ENCODE results near the gene PKP3.
"Not testable (repeated sequence)": the region's sequence is repeated elsewhere in the genome, so short reads cannot be mapped to it uniquely, and the experiment has no call there.

Gene PKP3

DNA sequence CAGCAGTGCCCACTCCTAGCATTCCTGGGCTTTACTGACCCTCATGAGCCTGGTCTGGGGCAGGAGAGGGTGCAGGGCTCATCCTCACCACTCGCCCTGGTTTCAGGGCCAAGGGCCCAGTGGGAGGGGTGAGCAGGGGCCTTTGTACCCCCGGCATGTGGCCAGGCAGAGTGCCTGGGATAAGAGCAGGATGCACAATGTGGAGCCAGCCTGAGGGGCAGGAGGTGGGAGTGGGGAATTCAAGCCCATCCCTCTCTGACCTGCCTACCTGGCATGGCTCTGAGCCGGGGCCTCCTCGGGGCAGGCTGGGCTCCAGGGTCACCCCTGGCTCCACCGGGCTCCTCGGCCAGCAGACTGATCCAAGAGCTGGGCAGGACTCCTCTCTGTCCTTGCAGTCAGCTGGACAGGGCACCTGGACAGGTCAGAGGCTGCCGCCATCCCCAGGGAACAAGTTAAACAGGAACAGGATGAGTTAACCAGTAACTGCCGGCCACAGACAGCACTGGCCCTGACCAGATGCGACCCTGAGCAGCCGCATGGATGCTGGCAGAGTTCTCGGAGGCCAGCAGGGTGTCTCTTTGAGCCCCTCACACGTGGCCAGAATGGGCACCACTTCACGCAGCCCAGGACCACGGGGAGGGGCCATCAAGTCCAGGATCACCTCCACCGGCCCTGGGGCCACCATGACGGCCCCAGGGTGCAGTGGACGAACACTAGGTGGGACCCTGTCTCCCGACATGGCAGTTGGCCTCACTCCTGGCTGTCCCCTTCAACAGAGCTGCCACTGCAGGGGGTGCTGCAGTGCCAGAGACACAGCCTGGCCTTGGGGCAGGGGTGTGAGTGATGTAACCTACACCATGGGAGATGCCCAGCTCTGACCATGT lies 15.8 kb downstream of the PKP3 start:
- no peak for DNase-seq (ENCODE audit: low spot score)

DNA sequence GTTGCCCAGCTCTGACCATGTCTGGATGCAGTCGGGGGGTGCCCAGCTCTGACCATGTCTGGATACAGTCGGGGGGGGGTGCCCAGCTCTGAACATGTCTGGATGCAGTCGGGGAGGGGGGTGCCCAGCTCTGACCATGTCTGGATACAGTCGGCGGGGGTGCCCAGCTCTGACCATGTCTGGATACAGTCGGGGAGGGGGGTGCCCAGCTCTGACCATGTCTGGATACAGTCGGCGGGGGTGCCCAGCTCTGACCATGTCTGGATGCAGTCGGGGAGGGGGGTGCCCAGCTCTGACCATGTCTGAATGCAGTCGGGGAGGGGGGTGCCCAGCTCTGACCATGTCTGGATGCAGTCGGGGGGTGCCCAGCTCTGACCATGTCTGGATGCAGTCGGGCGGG lies 16.7 kb downstream of the PKP3 start:
- not testable (repeated sequence) for DNase-seq (ENCODE audit: low spot score)

DNA sequence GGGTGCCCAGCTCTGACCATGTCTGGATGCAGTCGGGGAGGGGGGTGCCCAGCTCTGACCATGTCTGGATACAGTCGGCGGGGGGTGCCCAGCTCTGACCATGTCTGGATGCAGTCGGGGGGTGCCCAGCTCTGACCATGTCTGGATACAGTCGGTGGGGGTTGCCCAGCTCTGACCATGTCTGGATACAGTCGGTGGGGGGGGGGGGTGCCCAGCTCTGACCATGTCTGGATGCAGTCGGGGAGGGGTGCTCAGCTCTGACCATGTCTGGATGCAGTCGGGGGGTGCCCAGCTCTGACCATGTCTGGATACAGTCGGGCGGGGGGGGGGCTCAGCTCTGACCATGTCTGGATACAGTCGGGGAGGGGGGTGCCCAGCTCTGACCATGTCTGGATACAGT lies 17.5 kb downstream of the PKP3 start:
- DNase-seq (ENCODE audit: low spot score): not testable (repeated sequence)

DNA sequence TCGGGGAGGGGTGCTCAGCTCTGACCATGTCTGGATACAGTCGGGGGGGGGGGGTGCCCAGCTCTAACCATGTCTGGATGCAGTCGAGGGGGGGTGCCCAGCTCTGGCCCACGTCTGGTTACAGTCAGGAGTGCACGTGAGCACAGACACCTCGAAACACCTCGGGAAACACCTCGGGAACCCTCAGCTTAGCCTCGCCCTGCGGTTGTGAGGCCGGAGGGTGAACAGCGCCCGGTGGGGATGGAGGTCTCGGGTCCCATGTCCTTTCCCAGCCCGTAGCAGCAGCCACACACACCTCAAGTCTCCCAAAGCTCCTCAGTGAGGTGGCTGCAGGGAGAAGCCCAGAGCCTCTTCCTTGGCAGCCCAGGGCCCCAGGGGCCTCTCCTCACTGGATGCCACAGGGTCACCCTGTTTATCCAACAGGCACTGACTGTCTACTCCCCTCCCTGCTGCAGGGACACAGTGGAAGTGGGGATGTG lies 18.7 kb downstream of the PKP3 start:
- no peak for DNase-seq (ENCODE audit: low spot score)

DNA sequence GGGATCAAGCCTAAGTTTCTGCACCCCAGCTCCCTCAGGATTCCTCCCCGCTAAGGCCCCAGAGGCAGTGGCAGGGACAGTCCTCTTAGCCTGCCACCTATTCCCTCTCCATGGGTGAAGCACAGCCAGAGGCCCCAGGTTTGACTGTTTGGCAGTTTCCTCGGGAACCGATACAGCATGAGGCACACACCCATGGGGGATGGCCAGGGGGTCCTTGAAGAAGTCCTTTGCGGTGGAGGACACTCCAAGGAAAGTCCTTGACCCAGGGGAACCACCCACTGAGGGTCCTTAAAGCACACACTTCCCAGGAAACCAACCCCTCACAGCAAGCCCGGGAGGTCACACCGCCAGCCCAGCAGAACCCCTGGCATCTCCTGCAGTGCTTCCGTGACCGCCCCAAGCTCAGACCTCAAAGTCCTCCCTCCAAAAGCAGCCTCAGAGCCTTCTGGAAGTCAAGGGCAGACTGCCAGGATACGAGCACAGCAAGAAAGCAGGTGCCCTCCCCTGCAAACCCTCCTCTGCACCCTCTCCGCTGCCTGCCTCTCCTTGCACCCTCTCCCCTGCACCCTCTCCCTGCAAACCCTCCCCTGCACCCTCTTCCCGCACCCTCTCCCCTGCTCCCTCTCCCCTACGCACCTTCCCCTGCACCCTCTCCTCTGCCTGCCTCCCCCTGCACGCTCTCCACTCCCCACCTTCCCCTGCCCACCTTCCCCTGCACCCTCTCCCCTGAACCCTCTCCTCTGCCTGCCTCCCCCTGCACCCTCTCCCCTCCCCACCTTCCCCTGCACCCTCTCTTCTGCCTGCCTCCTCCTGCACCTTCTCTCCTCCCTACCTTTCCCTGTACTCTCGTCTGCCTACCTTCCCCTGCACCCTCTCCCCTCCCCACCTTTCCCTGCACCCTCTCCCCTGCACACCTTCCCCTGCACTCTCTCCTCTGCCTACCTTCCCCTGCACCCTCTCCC lies 19.4 kb downstream of the PKP3 start:
- no peak for DNase-seq (ENCODE audit: low spot score)

DNA sequence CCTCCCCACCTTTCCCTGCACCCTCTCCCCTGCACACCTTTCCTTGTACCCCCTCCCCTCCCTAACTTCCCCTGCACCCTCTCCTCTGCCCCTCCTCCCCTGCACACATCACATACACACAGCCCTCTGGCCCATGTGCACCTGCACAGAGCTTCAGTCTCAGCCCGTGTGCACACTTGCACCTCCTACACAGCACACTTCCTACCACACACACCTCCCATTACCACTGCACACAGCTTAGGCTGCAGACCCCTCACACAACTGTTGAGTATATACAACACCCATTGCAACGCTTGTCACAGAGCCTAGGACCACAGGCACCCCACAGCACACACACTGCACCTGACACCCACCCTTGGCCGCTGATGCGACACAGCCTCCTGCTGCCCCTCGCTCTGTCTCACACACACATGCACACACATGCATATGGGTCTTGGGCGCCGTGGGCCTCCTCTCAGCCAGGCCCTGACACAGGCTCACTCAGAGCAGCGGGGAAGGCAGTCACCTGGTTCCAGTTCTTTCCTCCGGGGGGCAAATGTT lies 20.4 kb downstream of the PKP3 start:
- DNase-seq (ENCODE audit: low spot score): no peak

DNA sequence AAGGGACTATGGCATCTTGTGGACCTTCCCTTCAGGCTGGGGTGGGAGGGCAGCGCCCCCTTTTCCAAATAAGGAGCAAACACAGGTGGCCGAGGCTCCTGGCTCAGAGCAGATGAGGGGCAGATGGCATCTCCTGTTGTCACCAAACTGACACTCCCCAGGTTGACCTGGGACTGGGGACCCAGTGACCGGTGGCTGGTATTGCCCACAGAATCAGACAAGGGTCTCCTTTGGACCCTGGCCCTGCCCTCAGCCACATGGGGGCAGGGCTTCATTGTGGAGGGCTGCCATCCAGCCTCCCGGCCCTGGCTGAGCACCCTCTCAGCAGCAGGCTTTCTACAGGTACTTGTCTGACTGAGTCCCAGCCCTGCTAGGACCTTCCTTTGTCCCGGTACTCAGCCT lies 21.6 kb downstream of the PKP3 start:
- no peak for DNase-seq (ENCODE audit: low spot score)

DNA sequence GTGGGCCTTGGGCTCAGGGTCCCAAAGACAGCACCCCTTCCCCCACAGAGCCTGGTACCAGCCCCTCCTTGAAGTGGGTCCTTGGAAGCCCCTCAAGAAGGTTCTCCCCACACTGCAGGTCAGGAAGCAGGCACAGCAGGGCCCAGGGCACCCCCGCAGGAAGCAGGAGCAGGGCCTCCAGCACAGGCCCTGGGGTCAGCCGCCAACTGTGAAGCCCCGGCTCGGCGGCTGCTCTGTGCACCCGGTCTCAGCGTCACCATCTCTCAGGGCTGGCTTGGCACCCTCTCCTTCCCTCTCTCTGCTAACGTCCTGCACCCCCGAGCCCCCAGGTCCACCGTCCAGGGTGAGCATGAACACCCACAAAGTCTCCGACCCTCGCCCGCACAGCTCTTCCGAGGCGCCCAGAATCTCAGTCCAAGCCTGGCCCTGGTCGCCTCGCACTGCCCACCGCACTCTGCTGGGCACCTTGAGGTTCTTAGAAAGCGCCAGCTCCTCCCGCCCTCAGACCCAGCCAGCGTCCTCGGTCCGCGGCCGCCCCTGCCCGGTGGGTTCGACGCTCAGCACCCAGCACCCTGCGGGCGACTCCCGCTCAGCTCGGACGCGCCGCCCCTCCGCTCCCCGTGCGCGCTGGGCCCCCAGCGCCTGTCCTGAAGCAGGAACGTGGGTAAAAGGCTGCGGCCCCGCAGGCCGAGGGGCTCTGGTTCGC lies 22.2 kb downstream of the PKP3 start:
- no peak for DNase-seq (ENCODE audit: low spot score)

DNA sequence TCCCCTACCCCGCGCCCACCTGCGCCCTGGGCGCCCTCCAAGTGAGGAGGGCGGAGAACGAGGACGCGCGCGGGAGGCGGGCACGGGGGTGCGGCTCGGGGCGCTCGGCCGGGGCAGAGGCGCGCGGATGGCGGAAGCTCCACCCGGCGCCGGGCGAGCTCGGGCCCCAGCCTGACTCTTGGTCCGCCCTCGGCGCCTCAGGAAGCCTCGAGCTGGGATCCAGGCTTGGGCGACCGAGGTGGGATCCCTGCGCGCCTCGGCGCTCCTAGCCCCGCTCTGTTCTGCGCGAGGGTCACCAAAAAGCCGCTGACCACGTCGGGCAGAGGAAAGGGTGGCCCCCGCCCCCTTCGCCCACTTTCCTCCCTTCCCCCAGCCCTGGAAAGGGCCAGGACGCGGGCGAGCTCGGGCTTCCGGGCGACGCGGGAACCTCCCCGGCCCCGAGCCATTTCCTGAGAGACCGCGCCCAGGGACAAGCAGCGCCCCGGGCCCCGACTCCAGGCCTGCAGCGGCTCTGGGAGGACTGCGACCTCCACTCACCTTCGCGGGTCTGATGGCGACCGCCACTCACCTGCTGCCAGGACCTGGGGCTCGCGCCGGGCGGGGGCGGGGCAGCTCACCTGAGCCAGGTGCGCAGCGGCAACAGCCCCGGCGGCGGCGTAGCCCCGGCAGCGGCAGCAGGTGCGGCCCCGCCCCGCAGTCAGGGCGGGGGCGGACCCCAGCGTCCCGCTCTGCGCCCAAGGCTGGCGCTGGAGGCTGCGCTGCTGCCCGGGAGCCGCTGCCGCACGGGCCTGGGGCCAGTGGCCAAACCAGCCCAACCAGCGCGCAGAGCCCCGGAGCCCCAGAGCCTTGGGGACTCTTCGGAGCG lies 23.0 kb downstream of the PKP3 start:
- DNase-seq (ENCODE audit: low spot score): no peak

DNA sequence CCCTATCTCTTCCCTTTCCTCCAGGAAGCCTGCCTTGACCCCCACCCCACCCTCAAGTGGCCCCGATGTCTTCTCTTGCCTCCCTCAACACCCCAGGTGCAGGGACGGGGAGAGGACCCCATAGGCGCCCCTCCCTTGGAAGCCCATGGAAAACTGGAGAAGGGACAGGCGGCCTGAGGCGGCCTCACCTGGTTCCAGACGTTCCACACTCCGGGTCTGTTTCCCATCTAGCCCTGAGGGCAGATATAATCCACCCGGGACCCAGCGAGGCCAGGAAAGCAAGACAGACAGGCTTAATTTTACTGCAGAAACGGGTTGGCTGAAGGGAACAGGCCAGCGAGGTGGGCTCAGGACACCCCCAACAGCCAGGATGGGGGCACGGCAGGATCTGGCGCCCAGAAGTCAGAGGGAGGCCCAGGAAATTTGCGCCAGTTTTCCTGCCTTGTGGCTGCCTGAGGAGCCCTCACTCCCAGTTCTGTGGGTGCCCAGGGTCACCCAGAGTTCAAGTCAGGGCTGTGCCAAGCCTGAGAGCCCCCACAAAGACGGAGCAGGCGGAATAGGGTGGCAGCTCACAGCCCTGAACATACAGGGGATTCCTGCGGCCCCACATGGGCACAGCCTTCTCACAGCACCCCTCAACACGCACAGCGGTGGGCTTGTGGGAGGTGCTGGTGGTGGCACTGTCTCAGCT lies 23.8 kb downstream of the PKP3 start:
- no peak for DNase-seq (ENCODE audit: low spot score)

DNA sequence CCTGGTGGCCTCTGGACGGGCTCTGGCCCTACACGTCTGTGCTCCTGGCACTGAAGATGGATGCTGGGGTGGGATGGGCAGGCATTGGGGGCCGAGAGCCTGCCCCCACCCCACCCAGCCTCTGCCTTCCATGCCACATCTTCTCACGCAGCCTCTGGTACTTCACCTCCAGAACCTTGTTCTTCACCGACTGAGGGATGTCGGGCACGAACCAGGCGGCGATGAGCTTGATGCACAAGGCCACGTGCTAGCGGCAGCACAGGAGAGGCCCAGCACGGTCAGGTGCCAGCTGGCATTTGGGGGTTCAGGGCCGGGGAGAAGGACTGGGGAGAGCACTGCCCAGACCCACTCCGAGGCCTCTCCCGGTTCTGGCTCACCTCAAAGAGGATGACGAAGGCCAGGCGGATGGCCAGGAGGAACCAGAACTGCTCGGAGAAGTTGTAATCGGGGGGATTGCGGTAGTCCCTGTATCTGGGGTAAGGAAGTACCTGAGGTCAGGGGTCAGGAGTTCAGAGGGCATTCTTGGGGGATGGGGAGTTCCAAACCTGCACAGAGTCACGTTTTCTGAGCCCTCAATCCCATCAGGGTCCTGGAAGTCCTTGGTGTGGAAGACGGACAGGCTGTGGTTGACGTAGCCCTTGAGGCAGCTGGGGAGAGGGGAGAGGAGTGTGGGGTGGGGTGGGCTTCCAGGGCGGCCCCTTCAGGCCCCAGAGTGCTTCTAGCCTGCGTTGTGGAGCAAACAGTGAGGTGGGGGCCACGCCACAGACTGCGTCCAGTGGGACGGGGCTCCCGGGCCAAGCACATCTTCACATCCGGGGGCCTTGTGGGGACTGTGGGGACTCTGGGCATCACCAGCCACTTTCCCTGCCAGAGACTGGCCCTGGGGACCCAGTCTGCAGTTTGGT lies 24.6 kb downstream of the PKP3 start:
- DNase-seq (ENCODE audit: low spot score): no peak

DNA sequence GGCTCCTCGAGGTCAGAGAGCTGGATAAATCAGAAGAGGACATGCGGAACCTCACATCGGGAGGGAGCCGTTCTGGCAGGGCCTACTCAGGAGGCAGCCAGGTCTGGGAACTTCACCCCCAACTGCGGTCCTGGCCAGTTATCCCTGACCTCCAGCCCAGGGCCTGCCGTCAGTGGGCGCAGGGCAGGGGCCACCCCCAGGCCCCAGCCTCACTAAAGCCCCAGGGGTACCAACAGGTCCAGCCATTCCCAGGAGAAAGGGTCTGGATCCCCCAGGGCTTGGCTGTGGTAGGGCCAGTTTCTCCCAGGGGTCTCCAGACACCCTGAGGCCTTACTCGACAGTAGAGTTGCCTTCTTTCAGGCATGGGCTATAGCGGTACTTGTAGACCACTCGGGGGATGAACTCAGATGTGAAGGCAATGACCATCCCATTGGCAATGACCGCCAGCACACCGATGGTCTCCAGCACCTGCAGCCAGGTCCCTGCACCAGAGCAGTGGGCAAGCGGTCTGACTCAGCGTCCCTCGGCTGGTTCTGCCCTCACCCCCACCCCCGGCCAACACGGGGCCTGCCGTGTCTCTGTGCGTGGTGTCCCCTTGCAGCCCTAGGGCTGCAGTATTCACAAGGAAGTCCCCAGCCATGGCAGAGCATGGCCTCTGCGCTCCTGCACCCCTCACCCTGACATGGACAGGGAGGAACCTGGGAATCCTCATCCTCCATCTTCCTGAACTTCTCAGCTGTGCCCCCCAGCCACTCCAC lies 25.4 kb downstream of the PKP3 start:
- no peak for DNase-seq (ENCODE audit: low spot score)

DNA sequence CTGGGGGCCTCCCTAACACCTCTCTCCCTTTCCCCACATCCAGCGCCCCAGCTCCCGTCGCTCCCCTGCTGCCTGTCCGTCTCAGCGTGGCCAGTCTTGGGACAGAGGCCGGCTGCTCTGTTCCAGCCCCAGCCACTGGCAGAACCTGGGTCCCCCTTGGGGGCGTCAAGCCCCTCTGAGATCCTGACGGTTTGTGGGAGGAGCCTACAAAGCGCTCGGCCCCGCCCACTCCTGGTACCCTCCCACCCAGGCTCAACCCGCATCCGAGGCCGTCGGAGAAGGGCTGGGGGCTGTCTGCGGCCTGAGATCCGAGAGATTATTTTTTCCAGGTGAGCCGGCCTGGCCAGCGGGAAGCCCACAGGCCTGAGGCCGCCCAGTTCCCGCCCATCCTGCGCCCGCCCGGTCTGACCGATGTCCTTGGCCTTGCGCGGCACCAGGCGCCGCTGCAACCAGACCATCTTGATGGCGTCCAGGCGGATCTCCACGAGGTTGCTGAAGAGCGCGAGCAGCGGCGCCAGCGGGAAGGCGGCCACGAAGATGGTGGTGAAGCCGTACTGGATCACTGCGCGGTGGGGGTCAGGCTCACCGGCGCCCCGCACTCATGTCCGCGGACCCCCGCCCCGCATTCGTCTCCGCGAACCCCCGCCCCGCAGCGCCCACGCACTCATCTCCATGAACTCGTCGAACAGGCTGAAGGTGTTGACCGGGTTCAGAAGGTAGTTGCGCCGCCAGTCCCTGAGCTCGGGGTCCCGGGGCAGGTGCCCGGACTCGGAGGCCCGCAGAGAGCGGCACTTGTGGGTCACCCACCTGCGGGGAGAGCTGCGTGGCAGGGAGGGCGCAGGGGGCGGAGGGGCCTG lies 26.3 kb downstream of the PKP3 start:
- DNase-seq (ENCODE audit: low spot score): no peak

DNA sequence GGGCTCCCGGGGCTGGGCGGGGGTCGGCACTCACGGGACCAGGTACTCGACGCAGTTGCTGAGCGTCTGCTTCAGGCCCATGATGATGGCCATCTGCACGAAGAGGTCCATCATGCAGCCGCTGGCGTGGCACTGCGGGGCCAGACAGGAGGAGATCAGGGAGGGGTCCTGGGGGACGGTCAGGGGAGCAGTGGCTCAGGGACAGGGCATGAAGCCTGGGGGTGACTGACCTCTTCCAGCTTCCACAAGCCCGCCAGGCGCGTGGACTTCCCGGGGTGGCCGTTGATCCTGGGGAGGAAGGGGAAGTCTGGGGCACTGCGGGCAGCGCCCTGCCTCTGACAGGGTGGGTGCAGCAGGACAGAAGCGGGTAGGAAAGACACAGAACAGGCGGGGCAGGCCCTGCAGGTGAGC lies 26.9 kb downstream of the PKP3 start:
- DNase-seq (ENCODE audit: low spot score): no peak

DNA sequence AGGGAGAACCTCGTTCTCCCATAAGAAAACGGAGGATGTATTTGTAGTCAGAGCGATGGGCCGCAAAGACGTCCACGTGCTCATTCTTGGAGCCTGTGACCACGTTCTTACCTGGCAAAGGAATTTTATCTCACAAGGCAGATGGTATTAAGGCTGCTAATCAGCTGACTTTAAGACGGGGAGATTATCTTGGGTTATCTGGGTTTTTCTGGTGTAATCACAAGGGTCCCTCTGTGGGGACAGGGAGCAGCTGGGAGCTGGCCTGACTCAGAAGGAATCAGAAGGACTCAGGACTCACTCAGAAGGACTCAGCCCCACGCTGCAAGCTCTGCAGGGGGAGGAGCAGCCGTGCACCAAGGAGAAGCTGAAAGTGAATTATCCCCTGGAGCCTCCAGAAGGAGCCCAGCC lies 28.2 kb downstream of the PKP3 start:
- DNase-seq (ENCODE audit: low spot score): no peak

DNA sequence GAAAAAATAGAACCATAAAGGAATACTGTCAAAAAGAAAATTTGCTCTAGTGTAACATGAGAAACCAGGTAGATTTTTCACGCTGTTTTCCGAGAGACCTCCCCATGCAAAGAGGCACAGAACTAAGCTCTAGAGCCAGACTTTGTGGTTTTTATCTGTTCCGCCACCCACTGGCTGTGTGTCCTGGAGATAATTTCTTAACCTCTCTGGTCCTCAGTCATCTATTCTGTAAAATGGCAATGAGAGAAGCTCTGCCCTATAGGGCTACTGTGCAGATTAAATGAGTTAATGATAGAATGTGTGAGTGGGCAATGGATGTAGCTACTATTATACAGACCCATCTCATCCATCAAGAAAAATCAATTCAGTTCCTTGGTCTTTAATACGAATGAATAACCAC lies 30.2 kb downstream of the PKP3 start:
- no peak for DNase-seq (ENCODE audit: low spot score)

DNA sequence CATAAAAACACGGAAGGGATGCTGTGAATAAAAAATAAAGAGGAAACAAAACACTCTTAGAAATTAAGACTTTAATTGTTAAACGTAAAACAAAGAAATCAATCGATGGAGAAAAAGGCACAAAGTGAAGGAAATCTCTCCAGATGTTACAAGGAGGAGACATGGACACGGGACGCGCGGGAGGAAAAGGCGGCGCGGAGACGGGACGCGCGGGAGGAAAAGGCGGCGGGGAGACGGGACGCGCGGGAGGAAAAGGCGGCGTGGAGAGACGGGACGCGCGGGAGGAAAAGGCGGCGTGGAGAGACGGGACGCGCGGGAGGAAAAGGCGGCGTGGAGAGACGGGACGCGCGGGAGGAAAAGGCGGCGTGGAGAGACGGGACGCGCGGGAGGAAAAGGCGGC lies 30.8 kb downstream of the PKP3 start:
- DNase-seq (ENCODE audit: low spot score): not testable (repeated sequence)
